Esophagus muscularis mucosa (tissue), 4 donors: Measurements from ENCODE around the gene ZNF423.

Source experiments
- EP300 ChIP-seq: sonication (generic); formaldehyde crosslinking; IDR thresholded peaks from one replicate; pipeline ENCODE4 v1.6.1; 2017; ENCODE audit warnings: antibody characterized with exemption
- POLR2A ChIP-seq: fragments of 450-650 bp; IDR thresholded peaks from one replicate; pipeline ENCODE4 v1.6.1; 2017; ENCODE audit warnings: antibody characterized with exemption, moderate library complexity, mild to moderate bottlenecking, low read depth
- TF ChIP-seq, protein P1 (sequence below), 3 experiments: fragments of 200-600 bp in 2 of 3; fragments of 450-650 bp in 1 of 3; sonication (generic) in 2 of 3; IDR thresholded peaks; one replicate each; pipeline ENCODE4 v1.5.1; 2017 to 2019; ENCODE audit warnings: antibody characterized with exemption in 3 of 3, mild to moderate bottlenecking in 2 of 3, moderate library complexity in 1 of 3

DNA sequence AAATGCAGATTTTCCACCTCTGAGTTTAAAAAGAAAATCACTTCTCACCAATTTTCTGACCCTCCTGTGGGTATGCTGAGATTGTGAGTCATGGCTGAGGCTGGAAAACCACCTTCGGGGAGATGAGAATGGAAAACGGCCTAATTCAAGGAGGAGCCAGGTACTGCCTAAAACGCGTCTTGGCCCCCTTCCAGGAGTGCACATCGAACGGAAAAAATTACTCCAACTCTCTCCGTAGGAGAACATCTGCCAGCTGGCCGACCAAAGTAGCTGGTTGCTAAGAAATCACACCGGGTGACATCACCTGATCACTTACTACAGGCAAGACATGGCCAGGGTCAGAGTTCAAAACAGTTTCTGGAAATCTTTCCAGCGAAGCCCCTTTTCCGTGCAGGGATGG, 107.6 kb downstream of the ZNF423 start:
- TF ChIP-seq EP300 = no peak
- no peak for TF ChIP-seq POLR2A
- TF ChIP-seq, protein P1, sequence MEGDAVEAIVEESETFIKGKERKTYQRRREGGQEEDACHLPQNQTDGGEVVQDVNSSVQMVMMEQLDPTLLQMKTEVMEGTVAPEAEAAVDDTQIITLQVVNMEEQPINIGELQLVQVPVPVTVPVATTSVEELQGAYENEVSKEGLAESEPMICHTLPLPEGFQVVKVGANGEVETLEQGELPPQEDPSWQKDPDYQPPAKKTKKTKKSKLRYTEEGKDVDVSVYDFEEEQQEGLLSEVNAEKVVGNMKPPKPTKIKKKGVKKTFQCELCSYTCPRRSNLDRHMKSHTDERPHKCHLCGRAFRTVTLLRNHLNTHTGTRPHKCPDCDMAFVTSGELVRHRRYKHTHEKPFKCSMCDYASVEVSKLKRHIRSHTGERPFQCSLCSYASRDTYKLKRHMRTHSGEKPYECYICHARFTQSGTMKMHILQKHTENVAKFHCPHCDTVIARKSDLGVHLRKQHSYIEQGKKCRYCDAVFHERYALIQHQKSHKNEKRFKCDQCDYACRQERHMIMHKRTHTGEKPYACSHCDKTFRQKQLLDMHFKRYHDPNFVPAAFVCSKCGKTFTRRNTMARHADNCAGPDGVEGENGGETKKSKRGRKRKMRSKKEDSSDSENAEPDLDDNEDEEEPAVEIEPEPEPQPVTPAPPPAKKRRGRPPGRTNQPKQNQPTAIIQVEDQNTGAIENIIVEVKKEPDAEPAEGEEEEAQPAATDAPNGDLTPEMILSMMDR (IDR thresholded peaks at IDR 0.05) = no peak
